ENCODE data around the gene IL22RA1. TPM values are rescaled to one million over a fixed set of nuclear protein-coding genes. Genes with fewer than 3 reads are reported as not detected.

IL22RA1 gene
- total and polyA plus RNA-seq, 2 of the 8 experiments (the other 6 are each of a cell fraction or from before 2014, with no cell fraction given) = 0.17 to 0.32 TPM

- TF ChIP-seq CTCF (IDR thresholded peaks at IDR 0.05; ENCODE audit: control extremely low read depth in 1 of 3, insufficient read depth in 1 of 3, low read depth in 1 of 3, low read length in 3 of 3) = peak; percentile 83 to 89 (median 88)
- TF ChIP-seq ZNF274 (IDR thresholded peaks at IDR 0.05; ENCODE audit: borderline replicate concordance, extremely low read depth, low read length) = no peak
- no peak for TF ChIP-seq GABPA (IDR thresholded peaks at IDR 0.05; ENCODE audit: borderline replicate concordance, insufficient read depth, low read length)
- 0 out of 2 replicates have a peak, but pooled peaks have one; percentile 10 for TF ChIP-seq CREB1 (IDR thresholded peaks at IDR 0.05)
- 0 out of 2 replicates have a peak, but pooled peaks have one; percentile 50 for TF ChIP-seq GTF2F1 (IDR thresholded peaks at IDR 0.05; ENCODE audit: borderline replicate concordance, low read depth, low read length)
- no peak for TF ChIP-seq PHF8 (conservative IDR thresholded peaks at IDR 0.05; ENCODE audit: low read depth, low read length)
- peak; percentile 73; the same call in 1 of the 2 replicates for TF ChIP-seq YY1 (IDR thresholded peaks at IDR 0.05; ENCODE audit: low read depth, low read length)
- TF ChIP-seq RAD21 (IDR thresholded peaks at IDR 0.05 in 1 of 2, conservative IDR thresholded peaks at IDR 0.05 in 1 of 2; ENCODE audit: low read depth in 2 of 2, low read length in 2 of 2) = peak; percentile 55 to 70; a peak in 3 of 4 replicates
- no peak for TF ChIP-seq BRCA1 (IDR thresholded peaks at IDR 0.05; ENCODE audit: low read depth, low read length)
- TF ChIP-seq SIN3A (conservative IDR thresholded peaks at IDR 0.05 in 1 of 2, IDR thresholded peaks at IDR 0.05 in 1 of 2; ENCODE audit: low read depth in 1 of 2, low read length in 2 of 2) = 0 out of 4 replicates have a peak, but pooled peaks of 1 of the 2 experiments have one; percentile 51
- TF ChIP-seq SP1 (IDR thresholded peaks at IDR 0.05; ENCODE audit: low read depth, low read length) = 0 out of 2 replicates have a peak, but pooled peaks have one; percentile 33
These were observed 7.6 kb upstream of the IL22RA1 start (continued) for GRCh38 chr1:24150234-24151174.
